Peyer's patch (tissue), 4 donors: ENCODE measurements around the gene UGT1A10. TPM values are rescaled to one million over a fixed set of nuclear protein-coding genes. Genes with fewer than 3 reads are reported as not detected.
A peak's percentile ranks its signal among the peaks of the same experiment; 100 is the strongest.

Experiments used
- DNase-seq, 3 donors: peaks; one replicate each; pipeline ENCODE4 v3.0.0-alpha.2; 2017 to 2019
- H3K27ac ChIP-seq, 4 donors: fragments of 200-600 bp; sonication (generic); one replicate each; pipeline ENCODE4 v1.5.1; 2016 to 2019
- H3K27me3 ChIP-seq, 2 donors: fragments of 200-600 bp; sonication (generic); one replicate each; pipeline ENCODE4 v1.5.1; 2019
- H3K36me3 ChIP-seq, 3 donors: fragments of 200-600 bp; sonication (generic); one replicate each; pipeline ENCODE4 v1.5.1; 2016 to 2019
- H3K4me1 ChIP-seq, 4 donors: fragments of 200-600 bp; sonication (generic); one replicate each; pipeline ENCODE4 v1.5.1; 2016 to 2019
- H3K4me3 ChIP-seq, 4 donors: fragments of 200-600 bp; sonication (generic); 1 replicate in 3 of 4; 2 replicates in 1 of 4; pipeline ENCODE4 v1.5.1; 2016 to 2019; ENCODE audit warnings: mild to moderate bottlenecking in 1 of 4
- H3K9me3 ChIP-seq, 4 donors: fragments of 200-600 bp; sonication (generic); one replicate each; pipeline ENCODE4 v1.5.1; 2016 to 2019; ENCODE audit warnings: mild to moderate bottlenecking in 1 of 4
- CTCF ChIP-seq, 6 experiments: fragments of 450-650 bp in 4 of 6; fragments of 200-600 bp in 2 of 6; sonication (generic) in 1 of 6; IDR thresholded peaks; one replicate each; pipeline ENCODE4 v1.5.1; 2017 to 2019; ENCODE audit warnings: antibody characterized with exemption in 6 of 6, mild to moderate bottlenecking in 3 of 6, moderate library complexity in 1 of 6
- POLR2A ChIP-seq, 2 donors: fragments of 450-650 bp; IDR thresholded peaks; one replicate each; pipeline ENCODE4 v1.5.1; 2017; ENCODE audit warnings: antibody characterized with exemption in 2 of 2, mild to moderate bottlenecking in 2 of 2, moderate library complexity in 2 of 2
- total RNA-seq, 4 donors: library from RNA; depleted of rRNA; stranded (reverse); fragments of >200 nt; gene quantifications; one replicate each; pipeline ENCODE4 v1.1.0, GENCODE V29; 2016

Gene UGT1A10
- total RNA-seq, 4 donors from 2014 or later, result 19.0 to 168 (median 71.8) TPM

GRCh38 chr2:233705911-233706506, 69.8 kb downstream of the UGT1A10 start:
- H3K4me3 ChIP-seq, result no peak overlapping the region
- H3K4me1 ChIP-seq, result peaks cover 0 to 11% (median 0%) of the 10 kb centered on the region in 4 donors
- H3K27ac ChIP-seq, result peak overlapping the region in 3 of 4 donors; percentile 26 to 77 (median 69)
- no peaks in the 10 kb centered on the region for H3K36me3 ChIP-seq
- DNase-seq, result peak in 2 of 3 donors; percentile 68 to 76
- H3K27me3 ChIP-seq, result no peaks in the 10 kb centered on the region
- TF ChIP-seq CTCF (IDR thresholded peaks at IDR 0.05) (no peak), POLR2A (IDR thresholded peaks at IDR 0.05) (no peak)
- H3K9me3 ChIP-seq, result no peaks in the 10 kb centered on the region

GRCh38 chr2:233706720-233707119, 70.5 kb downstream of the UGT1A10 start:
- TF ChIP-seq POLR2A (IDR thresholded peaks at IDR 0.05) (no peak), CTCF (IDR thresholded peaks at IDR 0.05) (no peak)
- no peak overlapping the region for H3K4me3 ChIP-seq
- H3K4me1 ChIP-seq, result peaks cover 0 to 11% (median 0%) of the 10 kb centered on the region in 4 donors
- no peak for DNase-seq
- no peaks in the 10 kb centered on the region for H3K27me3 ChIP-seq
- H3K9me3 ChIP-seq, result no peaks in the 10 kb centered on the region
- no peaks in the 10 kb centered on the region for H3K36me3 ChIP-seq
- H3K27ac ChIP-seq, result peak overlapping the region in 3 of 4 donors; percentile 26 to 77 (median 69)

- Histone ChIP-seq H3K27me3 (no peaks in the 10 kb centered on the region), H3K27ac (no peak overlapping the region), H3K36me3 (no peaks in the 10 kb centered on the region), H3K4me1 (peaks cover 0 to 11% (median 0%) of the 10 kb centered on the region in 4 donors), H3K4me3 (no peak overlapping the region), H3K9me3 (no peaks in the 10 kb centered on the region)
- DNase-seq, result no peak
- no peak for TF ChIP-seq POLR2A (IDR thresholded peaks at IDR 0.05)
- no peak for TF ChIP-seq CTCF (IDR thresholded peaks at IDR 0.05)
Observed at GRCh38 chr2:233707940-233708644, 71.8 kb downstream of the UGT1A10 start.

- H3K27me3 ChIP-seq, result no peaks in the 10 kb centered on the region
- H3K36me3 ChIP-seq, result no peaks in the 10 kb centered on the region
- no peak for TF ChIP-seq CTCF (IDR thresholded peaks at IDR 0.05)
- TF ChIP-seq POLR2A (IDR thresholded peaks at IDR 0.05), result no peak
- no peak overlapping the region for H3K27ac ChIP-seq
- H3K4me3 ChIP-seq, result no peak overlapping the region
- DNase-seq, result no peak
- H3K9me3 ChIP-seq, result no peaks in the 10 kb centered on the region
- H3K4me1 ChIP-seq, result peaks cover 0 to 11% (median 0%) of the 10 kb centered on the region in 4 donors
Observed at GRCh38 chr2:233708942-233709341, 72.7 kb downstream of the UGT1A10 start.

- H3K27ac ChIP-seq, result no peak overlapping the region
- TF ChIP-seq POLR2A (IDR thresholded peaks at IDR 0.05), result no peak
- peak in 4 of 6 experiments; percentile 81 to 88 (median 82) for TF ChIP-seq CTCF (IDR thresholded peaks at IDR 0.05)
- DNase-seq, result peak; percentile 67 to 91 (median 88)
- no peaks in the 10 kb centered on the region for H3K9me3 ChIP-seq
- H3K27me3 ChIP-seq, result no peaks in the 10 kb centered on the region
- H3K36me3 ChIP-seq, result no peaks in the 10 kb centered on the region
- no peak overlapping the region for H3K4me3 ChIP-seq
- H3K4me1 ChIP-seq, result peaks cover 0 to 5% (median 0%) of the 10 kb centered on the region in 4 donors
Observed at GRCh38 chr2:233711312-233712008, 75.2 kb downstream of the UGT1A10 start.
